ENCODE results near the gene OR8B2. TPM values are rescaled to one million over a fixed set of nuclear protein-coding genes. Genes with fewer than 3 reads are reported as not detected.
"Not testable (repeated sequence)": the region's sequence is repeated elsewhere in the genome, so short reads cannot be mapped to it uniquely, and the experiment has no call there.

Gene OR8B2
- polyA plus RNA-seq (2013, experiment 1 of 2; ENCODE audit: insufficient read length), result not detected
- not detected for polyA plus RNA-seq (2013, experiment 2 of 2; ENCODE audit: insufficient read length)

- DNase-seq, result no peak
Observed at GRCh38 chr11:124384399-124384798, at the start of gene OR8B2. Gene OR8B2, minus strand, starts transcription at chr11:124384499. Its CDS starts 1,156 bp downstream, at chr11:124383343.

- no peak for DNase-seq
Observed at GRCh38 chr11:124429599-124429998, 45.3 kb upstream of the OR8B2 start.

GRCh38 chr11:124424384-124424921 lies 40.2 kb upstream of the OR8B2 start, which contains the start of gene OR8B4:
Gene OR8B4, minus strand, starts transcription at chr11:124424871. Its CDS starts 0 bp downstream, at chr11:124424871.
- no peak for DNase-seq

- DNase-seq, result no peak
Observed at GRCh38 chr11:124421043-124421442, 36.7 kb upstream of the OR8B2 start.

GRCh38 chr11:124415356-124415923 lies 31.1 kb upstream of the OR8B2 start:
- DNase-seq, result peak; percentile 27

- no peak for DNase-seq
Observed at GRCh38 chr11:124409906-124410305, 25.6 kb upstream of the OR8B2 start.

GRCh38 chr11:124405581-124405980 lies 21.3 kb upstream of the OR8B2 start:
- DNase-seq, result no peak

GRCh38 chr11:124403186-124403585 lies 18.9 kb upstream of the OR8B2 start:
- not testable (repeated sequence) for DNase-seq

GRCh38 chr11:124402326-124402922 lies 18.1 kb upstream of the OR8B2 start:
- peak; percentile 77 for DNase-seq

GRCh38 chr11:124398924-124399323 lies 14.6 kb upstream of the OR8B2 start, which contains the start of gene OR8B3:
Gene OR8B3, minus strand, starts transcription at chr11:124399024. Its CDS starts 1,673 bp downstream, at chr11:124397351.
- no peak for DNase-seq

- not testable (repeated sequence) for DNase-seq
Observed at GRCh38 chr11:124396847-124397246, 12.5 kb upstream of the OR8B2 start.

GRCh38 chr11:124394408-124394807 lies 10.1 kb upstream of the OR8B2 start:
- DNase-seq, result peak; percentile 1

- not testable (repeated sequence) for DNase-seq
Observed at GRCh38 chr11:124382857-124383256, 1.4 kb downstream of the OR8B2 start.

GRCh38 chr11:124380585-124380984 lies 3.7 kb downstream of the OR8B2 start:
- DNase-seq, result no peak

GRCh38 chr11:124376280-124376679 lies 8.0 kb downstream of the OR8B2 start:
- no peak for DNase-seq

GRCh38 chr11:124359566-124359965 lies 24.7 kb downstream of the OR8B2 start:
- DNase-seq, result no peak

GRCh38 chr11:124346311-124346955 lies 37.9 kb downstream of the OR8B2 start:
- no peak for DNase-seq

GRCh38 chr11:124344346-124344745 lies 40.0 kb downstream of the OR8B2 start:
- no peak for DNase-seq

- no peak for DNase-seq
Observed at GRCh38 chr11:124340142-124340447, 44.2 kb downstream of the OR8B2 start.

- DNase-seq, result no peak
Observed at GRCh38 chr11:124339396-124340141, 44.7 kb downstream of the OR8B2 start.

Data from fibroblast of skin of abdomen (primary cell).